HL-60 (cell line): Measurements from ENCODE around the gene EIF6.
A peak's percentile ranks its signal among the peaks of the same experiment; 100 is the strongest.

Experiments
- CTCF ChIP-seq: IDR thresholded peaks from one replicate; pipeline ENCODE4 v1.5.1; 2011; ENCODE audit warnings: low read length, control low read depth, inconsistent platforms; ENCODE audit not compliant: insufficient read depth
- POLR2AphosphoS5 ChIP-seq: IDR thresholded peaks from 2 replicates; pipeline ENCODE4 v1.6.1; 2012; ENCODE audit warnings: low read depth

GRCh38 chr20:35284267-35284991 is at the start of gene EIF6:
- TF ChIP-seq CTCF: no peak
- TF ChIP-seq POLR2AphosphoS5: peak; percentile 65
